Pancreas (tissue), 10 donors: ENCODE results near the gene AUH. TPM values are rescaled to one million over a fixed set of nuclear protein-coding genes. Genes with fewer than 3 reads are reported as not detected.

Source experiments
- ATAC-seq, 4 donors: fragments of 200-7000 bp; cut with Tn5 transposase; one replicate each; pipeline versions ENCODE4 v1.8.0 to v1.9.1; 2020; ENCODE audit warnings: mild to moderate bottlenecking in 4 of 4, moderate library complexity in 4 of 4
- DNase-seq, 6 donors: peaks; one replicate each; pipeline ENCODE4 v3.0.0-alpha.2; 2020
- FAIRE-seq: peaks from 2 replicates; lab custom pipeline; 2012; peaks lifted over from hg19 to GRCh38; lab: Jason Lieb, UNC
- H3K27ac ChIP-seq, 4 donors: fragments of 200-600 bp; sonication (generic); 1 replicate in 3 of 4; 2 replicates in 1 of 4; pipeline versions ENCODE4 v1.5.0 to v1.8.0; 2020
- H3K27me3 ChIP-seq, 4 donors: fragments of 200-600 bp; one replicate each; pipeline ENCODE4 v1.8.0; 2021
- H3K36me3 ChIP-seq, 3 donors: fragments of 200-600 bp; sonication (generic) in 1 of 3; one replicate each; pipeline versions ENCODE4 v1.5.0 to v1.8.0; 2020 to 2021
- H3K4me1 ChIP-seq, 3 donors: fragments of 200-600 bp; one replicate each; pipeline ENCODE4 v1.8.0; 2021
- H3K4me3 ChIP-seq, 4 donors: fragments of 200-600 bp; sonication (generic) in 2 of 4; one replicate each; pipeline versions ENCODE4 v1.5.0 to v1.8.0; 2020 to 2021
- H3K9me3 ChIP-seq, 4 donors: fragments of 200-600 bp; one replicate each; pipeline ENCODE4 v1.8.0; 2021
- WGBS, 2 donors: extraction: QIAGEN DNeasy Blood & Tissue Kit; methylation state at CpG; one replicate each; pipeline ENCODE4 v1.1.7; 2013; 5-methylcytosine and 5-hydroxymethylcytosine counted together
- intact Hi-C, 3 donors: fragments of 100-400 bp; cut with DNase I; formaldehyde crosslinking; loops; one replicate each; pipeline versions ENCODE4 v1.11.1 to v1.14.2; 2022
- polyA plus RNA-seq, 2 donors: library from polyadenylated mRNA; stranded (reverse); fragments of 200-250 nt; gene quantifications; one replicate each; pipeline ENCODE4 v1.2.3, GENCODE V29; 2013
- total RNA-seq, 6 donors: library from RNA; stranded (reverse); fragmentation: NEBNext Ultra II Directional in 4 of 6; extraction: Animal tissue kit (Norgen Biotek cat#: 25700) in 4 of 6; gene quantifications; one replicate each; pipeline versions ENCODE4 v1.2.1 to v1.2.4, GENCODE V29; 2021 to 2023
- TF ChIP-seq, protein P1 (sequence below), 4 donors: fragments of 200-600 bp; sonication (generic) in 3 of 4; IDR thresholded peaks; one replicate each; pipeline versions ENCODE4 v1.5.0 to v1.8.0; 2021; ENCODE audit warnings: antibody characterized with exemption in 4 of 4
- donor health status: healthy with polysubstance abuse.
- donor health status: DM: no; HTN: no; CAD: no; lungs with moderate emphysema.
- donor health status: DM: no; HTN: no; CAD: no.
- donor health status: control.
- donor health status: control.
- donor health status: Bipolar disorder and iron deficiency.
- donor health status: DM: yes; HTN: yes; CAD: no.
- donor health status: DM: no; HTN: no; CAD: no.
- donor health status: DM: no; HTN: no; CAD: no.
- donor health status: DM: yes; HTN: yes; CAD: no.

The AUH gene
- total and polyA plus RNA-seq, 8 donors: 11.2 to 19.5 (median 14.7) TPM

DNA sequence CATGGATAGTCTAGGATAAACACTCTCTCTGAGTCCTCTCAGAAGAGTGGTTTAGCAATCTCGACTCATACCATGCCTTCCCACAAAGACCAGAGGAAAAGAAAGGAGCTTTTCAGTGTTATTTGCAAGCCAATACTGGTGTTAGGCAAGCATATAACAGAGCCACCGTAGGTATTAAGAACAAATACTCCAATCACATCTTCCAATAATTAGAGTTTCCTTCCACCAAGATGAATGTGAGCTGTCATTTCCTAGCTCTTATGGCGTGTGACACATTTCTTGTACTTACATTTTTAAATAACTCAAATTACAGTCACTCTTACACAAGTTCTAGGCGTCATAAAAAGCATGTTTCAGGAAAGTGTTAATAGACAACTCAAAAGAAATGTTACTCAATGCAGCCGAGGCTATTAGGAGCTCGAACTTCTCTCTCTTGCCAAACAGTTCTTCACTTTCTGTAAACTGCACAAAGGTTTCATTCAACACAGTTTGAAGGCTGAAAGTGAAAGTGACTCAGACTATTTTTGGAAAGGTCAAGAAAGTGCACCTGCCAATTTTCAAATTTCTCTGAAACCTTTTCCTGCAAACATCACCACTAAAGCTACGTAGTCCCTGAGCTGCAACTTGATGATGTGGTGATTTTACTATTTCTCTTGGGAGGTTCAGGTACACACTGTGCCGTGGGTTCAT lies 153.8 kb downstream of the AUH start:
- Histone ChIP-seq H3K4me3 (no peak overlapping the region), H3K9me3 (no peaks in the 10 kb centered on the region), H3K27me3 (no peaks in the 10 kb centered on the region), H3K36me3 (no peaks in the 10 kb centered on the region), H3K27ac (peak overlapping the region; percentile 41 to 93 (median 82)), H3K4me1 (peaks cover 32 to 49% (median 45%) of the 10 kb centered on the region in 3 donors)
- peak in 1 of 6 donors; percentile 13 for DNase-seq
- peak; percentile 32 for FAIRE-seq
- peak; percentile 55 to 79 (median 76) for ATAC-seq
- TF ChIP-seq, protein P1, sequence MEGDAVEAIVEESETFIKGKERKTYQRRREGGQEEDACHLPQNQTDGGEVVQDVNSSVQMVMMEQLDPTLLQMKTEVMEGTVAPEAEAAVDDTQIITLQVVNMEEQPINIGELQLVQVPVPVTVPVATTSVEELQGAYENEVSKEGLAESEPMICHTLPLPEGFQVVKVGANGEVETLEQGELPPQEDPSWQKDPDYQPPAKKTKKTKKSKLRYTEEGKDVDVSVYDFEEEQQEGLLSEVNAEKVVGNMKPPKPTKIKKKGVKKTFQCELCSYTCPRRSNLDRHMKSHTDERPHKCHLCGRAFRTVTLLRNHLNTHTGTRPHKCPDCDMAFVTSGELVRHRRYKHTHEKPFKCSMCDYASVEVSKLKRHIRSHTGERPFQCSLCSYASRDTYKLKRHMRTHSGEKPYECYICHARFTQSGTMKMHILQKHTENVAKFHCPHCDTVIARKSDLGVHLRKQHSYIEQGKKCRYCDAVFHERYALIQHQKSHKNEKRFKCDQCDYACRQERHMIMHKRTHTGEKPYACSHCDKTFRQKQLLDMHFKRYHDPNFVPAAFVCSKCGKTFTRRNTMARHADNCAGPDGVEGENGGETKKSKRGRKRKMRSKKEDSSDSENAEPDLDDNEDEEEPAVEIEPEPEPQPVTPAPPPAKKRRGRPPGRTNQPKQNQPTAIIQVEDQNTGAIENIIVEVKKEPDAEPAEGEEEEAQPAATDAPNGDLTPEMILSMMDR (IDR thresholded peaks at IDR 0.05): no peak
- WGBS, 2 donors: 6 to 7% methylated on average over 8 of the region's 8 CpGs
- intact Hi-C loops: no loop called here

GRCh38 chr9:91207397-91207728 lies 154.4 kb downstream of the AUH start:
- Histone ChIP-seq H3K4me1 (peaks cover 30 to 45% (median 40%) of the 10 kb centered on the region in 3 donors), H3K4me3 (no peak overlapping the region), H3K9me3 (no peaks in the 10 kb centered on the region), H3K27me3 (no peaks in the 10 kb centered on the region), H3K27ac (peak overlapping the region; percentile 41 to 93 (median 82)), H3K36me3 (no peaks in the 10 kb centered on the region)
- 87 to 90% methylated on average over 9 of the region's 9 CpGs for WGBS, 2 donors
- intact Hi-C loops: no loop called here
- no peak for ATAC-seq
- DNase-seq: no peak
- FAIRE-seq: no peak
- TF ChIP-seq, protein P1 (IDR thresholded peaks at IDR 0.05): no peak

GRCh38 chr9:91206806-91207205 lies 154.9 kb downstream of the AUH start:
- ATAC-seq (no peak), DNase-seq (no peak), FAIRE-seq (no peak)
- WGBS, 2 donors: 93 to 100% methylated on average over 1 of the region's 1 CpG
- peaks cover 24 to 40% (median 34%) of the 10 kb centered on the region in 3 donors for H3K4me1 ChIP-seq
- TF ChIP-seq, protein P1 (IDR thresholded peaks at IDR 0.05): no peak
- H3K4me3 ChIP-seq: no peak overlapping the region
- no peaks in the 10 kb centered on the region for H3K9me3 ChIP-seq
- no peaks in the 10 kb centered on the region for H3K27me3 ChIP-seq
- intact Hi-C loops: no loop called here
- H3K27ac ChIP-seq: peak overlapping the region in 2 of 4 donors; percentile 89 to 93
- no peaks in the 10 kb centered on the region for H3K36me3 ChIP-seq

- DNase-seq (no peak), ATAC-seq (no peak), FAIRE-seq (no peak)
- H3K36me3 ChIP-seq: no peaks in the 10 kb centered on the region
- no peak overlapping the region for H3K27ac ChIP-seq
- H3K27me3 ChIP-seq: no peaks in the 10 kb centered on the region
- TF ChIP-seq, protein P1 (IDR thresholded peaks at IDR 0.05): no peak
- H3K9me3 ChIP-seq: no peaks in the 10 kb centered on the region
- H3K4me3 ChIP-seq: no peak overlapping the region
- intact Hi-C loops: no loop called here
- peaks cover 16 to 30% (median 21%) of the 10 kb centered on the region in 3 donors for H3K4me1 ChIP-seq
Observed at GRCh38 chr9:91202736-91203283, 158.9 kb downstream of the AUH start.
